HG03135 (cell line): ENCODE data around the gene MYH13.

Source experiments
- ATAC-seq: cut with Tn5 transposase; IDR thresholded peaks from one replicate; pipeline ENCODE4 v1.9.1; 2021; ENCODE audit warnings: mild to moderate bottlenecking, moderate library complexity; ENCODE audit not compliant: unreplicated experiment

MYH13 gene

DNA sequence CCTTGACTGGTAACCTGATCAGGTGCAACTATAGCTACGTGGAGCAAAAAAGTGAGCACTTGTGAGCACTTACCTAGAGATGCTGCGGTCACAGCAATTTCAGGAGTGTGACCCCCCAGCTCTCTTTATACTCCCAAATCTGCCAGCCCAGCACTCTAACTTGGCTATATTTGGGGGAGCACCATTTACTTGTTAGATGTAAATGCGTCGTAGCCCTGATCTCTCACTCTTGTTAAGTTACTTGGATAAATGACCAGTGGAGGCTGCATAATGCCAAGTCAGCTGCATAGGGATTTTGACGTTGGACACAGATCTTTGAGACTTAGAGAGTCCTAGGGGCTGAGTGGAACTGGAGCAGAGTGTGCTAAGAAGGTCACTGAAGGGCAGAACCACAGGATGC is at the start of gene MYH13:
Gene MYH13 (minus strand): TSS at position 101 of the 400 bp plus-strand sequence. CDS start 8,476 bp downstream, outside the sequence.
- ATAC-seq: no peak

DNA sequence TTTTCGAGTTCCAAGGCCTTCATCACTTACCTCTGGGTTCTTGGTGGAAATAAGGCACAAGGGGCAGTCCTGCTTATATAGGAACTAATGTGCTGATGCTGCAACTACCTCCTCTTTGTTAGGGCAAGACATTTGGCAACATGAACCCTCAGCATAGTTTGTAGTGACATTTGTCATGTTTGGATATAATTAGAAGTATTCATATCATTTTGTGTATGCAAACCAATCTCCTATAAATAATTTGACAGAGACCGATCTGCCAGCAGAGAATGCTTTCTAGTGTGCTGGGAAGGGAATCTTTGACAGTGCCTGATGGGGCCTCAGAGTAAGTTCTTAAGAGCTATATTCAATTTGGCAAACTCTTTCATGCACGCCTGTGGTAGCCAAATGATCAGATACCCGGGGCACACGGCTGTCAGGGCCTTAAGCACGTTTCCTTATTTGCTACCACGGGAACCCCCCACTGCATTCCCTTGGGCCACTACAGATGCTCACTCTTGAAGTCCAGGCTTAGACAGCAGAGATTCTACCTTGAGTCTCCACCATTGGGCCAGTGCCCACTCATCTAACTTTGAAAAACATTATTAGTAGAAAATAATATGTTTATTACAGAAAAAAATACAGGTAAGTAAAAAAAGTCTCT is 49.2 kb upstream of the MYH13 start, which contains the start of gene MYH8:
Gene MYH8 (minus strand): TSS at position 51 of the 643 bp plus-strand sequence. CDS start 1,723 bp downstream, outside the sequence.
- no peak for ATAC-seq

DNA sequence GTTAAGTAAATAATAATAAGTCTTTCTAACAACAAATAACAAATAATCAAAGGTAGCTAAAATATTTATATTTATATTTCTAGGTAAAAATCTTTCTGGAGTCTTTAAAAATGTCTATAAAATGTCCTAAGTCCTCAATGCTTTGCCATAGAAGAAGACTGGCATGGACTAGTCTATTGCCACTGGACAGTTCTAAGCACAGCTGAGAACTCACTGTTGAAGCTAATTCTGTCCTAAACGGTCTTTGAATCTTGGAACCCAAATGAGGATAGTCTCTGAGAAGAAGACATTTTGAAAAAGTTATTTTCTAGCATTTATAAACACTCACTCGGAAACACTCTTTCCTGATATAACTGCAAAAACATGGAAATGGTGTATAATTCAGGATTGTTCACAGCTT is 48.4 kb upstream of the MYH13 start:
- ATAC-seq: no peak

- ATAC-seq: no peak
Measured at GRCh38 chr17:10420811-10421210, 48.0 kb upstream of the MYH13 start.

- ATAC-seq: no peak
Measured at GRCh38 chr17:10417431-10417830, 44.6 kb upstream of the MYH13 start.

DNA sequence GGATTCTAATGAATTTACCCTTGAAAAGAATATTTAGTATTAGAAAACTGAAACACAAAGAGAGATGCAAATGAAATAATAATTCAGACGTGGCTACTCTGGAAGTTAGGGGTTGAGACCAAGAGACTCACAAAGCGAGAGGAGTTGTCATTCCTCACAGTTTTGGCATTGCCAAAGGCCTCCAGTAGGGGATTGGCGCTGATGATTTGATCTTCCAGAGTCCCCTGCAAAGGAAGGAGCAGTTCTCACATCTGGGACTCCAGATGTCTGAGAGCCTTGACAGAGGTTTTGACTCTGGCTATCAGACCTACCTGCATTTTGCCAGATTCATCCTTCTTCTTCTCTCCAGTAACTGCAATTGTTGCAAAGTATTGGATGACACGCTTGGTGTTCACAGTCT is 42.4 kb upstream of the MYH13 start:
- ATAC-seq: no peak

GRCh38 chr17:10403589-10403988 is 30.8 kb upstream of the MYH13 start:
- no peak for ATAC-seq

DNA sequence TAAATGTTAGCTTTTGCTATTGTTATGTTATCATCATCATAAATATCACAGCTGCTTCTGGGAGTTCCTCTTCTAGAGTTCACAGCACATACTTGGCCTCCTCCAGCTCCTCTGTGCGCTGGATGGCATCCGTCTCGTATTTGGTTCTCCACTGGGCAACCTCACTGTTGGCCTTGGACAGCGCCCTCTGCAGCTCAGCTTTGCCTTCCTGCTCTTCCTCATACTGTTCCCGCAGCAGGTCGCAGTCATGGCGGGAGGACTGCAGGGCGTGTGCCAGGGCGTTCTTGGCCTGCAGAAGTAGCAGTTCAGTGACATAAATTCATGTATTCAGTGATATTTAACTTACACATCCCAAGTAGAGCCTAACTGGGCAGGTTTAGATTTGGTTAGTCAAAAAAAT is 25.5 kb upstream of the MYH13 start:
- no peak for ATAC-seq

DNA sequence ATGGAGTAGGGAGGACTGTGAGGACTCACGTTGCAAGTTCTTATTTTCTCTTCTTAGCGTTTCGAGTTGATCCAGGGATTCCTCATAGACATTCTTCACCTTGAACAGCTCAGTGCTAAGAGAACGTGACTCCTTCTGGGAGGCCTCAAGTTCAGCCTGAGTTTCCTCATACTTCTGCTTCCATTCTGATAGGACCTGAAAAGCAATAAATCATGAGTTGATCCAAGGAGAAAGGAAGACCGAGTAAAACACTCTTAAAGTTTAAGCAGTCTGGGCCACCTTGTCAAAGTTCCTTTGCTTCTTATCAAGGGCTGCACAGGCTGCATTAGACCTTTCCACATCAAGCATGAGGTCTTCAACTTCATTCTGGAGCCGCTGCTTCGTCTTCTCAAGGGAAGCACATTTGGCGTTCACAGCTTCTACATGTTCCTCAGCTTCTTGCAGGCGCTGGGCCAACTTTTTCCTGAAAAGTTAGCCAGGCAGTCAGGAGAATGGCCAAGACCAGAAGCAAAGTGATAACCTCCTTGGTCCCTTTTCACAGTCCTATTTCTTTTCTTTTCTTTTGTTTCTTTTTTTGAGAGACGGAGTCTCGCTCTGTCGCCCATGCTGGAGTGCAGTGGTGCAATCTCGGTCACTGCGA is 23.8 kb upstream of the MYH13 start:
- no peak for ATAC-seq

GRCh38 chr17:10394201-10394887 is 21.5 kb upstream of the MYH13 start:
- no peak for ATAC-seq

DNA sequence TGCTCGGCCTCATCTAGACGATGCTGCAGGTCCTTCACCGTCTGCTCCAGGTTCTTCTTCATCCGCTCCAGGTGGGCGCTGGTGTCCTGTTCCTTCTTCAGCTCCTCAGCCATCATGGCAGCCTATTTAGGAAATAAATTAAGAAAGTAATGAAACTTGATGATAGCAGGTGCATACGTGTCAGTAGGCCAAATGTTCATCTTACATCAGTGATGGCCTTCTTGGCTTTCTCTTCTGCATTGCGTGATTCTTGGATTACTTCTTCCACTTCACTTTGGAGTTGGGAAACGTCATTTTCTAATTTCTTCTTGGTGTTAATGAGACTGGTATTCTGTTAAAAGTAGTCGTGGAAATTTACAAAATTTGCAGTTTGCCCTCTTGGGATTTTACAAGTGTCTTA is 20.1 kb upstream of the MYH13 start:
- ATAC-seq: no peak

DNA sequence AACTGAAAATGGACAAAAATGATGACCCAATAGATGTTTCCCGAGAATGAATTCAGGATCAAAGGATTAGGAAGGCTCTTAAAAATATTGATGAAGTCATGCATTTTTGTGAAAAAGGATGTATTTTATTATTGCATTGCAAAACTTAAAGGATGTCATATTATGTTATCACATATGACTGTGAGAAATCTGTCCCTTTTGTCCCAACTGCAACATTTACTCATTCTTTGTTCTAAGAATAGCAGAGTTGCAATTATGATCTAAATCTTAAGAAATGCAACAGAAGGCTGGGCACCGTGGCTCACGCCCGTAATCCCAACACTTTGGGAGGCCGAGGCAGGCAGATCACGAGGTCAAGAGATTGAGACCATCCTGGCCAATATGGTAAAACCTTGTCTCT is 13.1 kb upstream of the MYH13 start:
- ATAC-seq: no peak

DNA sequence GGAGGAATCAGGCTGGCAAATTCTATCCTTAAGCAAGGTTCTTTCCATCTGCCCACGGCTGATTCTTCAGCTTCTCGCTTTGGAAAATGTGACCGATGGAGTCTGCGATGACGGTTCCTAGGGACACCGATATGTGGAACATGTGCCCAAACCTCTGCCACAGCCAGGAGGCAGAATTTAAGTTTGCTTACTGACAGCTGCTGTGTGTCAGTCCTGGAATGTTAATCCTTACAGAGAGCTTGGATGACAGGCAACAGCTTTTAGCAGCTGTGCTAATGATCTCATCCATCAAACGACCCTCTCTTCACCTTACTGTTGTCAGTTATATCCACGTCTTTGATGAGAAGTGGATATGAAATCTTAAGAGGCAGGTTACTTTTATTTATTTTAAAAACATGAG is 11.4 kb upstream of the MYH13 start:
- ATAC-seq: no peak

DNA sequence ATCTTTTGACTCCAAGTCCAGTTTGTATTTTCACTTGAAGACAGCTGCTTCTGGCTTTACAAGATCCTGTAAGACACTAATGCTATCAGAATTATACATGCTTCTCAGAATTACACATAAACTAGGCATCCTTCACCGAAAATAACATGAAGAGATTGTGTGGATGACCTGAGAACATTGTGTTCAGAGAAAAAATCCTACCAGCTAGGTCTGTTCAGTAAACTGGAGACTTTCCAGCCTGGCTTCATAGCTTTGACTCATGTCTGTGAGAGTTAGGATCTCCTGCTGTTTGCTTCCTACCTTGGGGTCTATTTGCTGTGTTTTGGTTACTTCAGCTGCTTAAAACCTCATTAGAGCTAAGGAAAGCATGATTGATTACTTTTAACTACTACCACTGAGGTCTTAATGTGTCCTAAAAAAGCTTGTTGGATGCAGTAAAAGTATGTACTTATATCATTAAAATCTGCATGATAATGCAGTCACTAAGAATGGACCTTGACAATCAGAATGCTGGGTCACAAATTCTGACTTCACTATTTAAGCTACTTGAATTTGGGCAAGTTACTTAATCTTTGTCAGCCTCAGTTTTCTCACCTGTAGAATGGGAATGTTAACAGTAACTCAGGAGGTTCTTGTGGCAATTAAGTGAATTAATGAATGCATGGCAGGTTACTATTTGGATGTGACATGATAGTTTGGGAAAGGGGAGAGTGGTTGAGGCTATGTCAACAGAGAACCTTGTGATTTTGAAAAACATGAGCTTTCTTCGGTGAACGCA is 8.0 kb upstream of the MYH13 start:
- ATAC-seq: no peak

DNA sequence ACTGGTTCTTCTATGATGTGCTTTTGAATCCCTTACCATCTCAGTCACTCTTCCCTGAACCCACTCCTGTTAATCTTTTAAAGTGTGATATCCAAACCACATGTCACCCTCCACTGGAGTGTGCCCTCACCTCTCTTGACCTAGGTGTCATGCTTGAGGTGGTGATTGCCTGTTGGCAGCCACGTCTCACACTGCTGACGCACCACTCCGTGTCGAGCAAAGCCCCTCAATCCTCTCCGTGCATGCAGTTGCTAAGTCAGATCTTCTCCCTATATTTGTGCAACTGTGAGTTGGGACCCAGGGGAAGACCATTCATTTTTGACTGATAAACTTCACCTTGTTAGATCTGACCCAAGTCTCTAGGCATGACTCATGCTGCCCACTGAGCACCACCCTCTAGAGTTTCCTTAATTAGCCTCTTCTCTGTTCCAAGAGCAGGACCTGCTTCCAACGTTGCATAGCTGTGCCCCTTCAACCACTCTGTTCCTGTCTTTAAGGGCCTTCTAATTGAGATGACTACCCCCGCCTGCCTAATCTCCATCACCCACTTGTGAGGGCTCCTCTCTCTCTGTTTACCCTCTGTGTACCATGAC is 2.7 kb downstream of the MYH13 start:
- no peak for ATAC-seq

DNA sequence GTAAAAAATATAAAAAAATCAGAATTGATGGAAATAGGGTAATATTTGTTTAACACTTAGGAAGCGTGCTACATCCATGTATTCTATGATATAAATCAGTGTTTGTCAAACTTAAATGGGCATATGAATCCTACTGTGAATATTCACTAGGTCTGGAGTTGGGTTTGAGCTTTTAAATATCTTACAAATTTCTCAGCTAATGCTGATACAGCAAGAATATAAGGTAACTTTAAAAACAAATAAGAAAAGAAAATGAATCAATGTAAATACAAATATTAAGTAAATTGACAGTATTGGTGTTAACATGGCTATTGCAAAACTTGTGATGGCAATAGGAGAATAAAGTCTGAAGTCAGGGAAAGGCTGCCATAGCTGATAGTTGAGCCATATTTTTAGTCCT is 3.6 kb downstream of the MYH13 start:
- no peak for ATAC-seq

- no peak for ATAC-seq
Measured at GRCh38 chr17:10368561-10368960, 4.2 kb downstream of the MYH13 start.

- no peak for ATAC-seq
Measured at GRCh38 chr17:10360578-10360977, 12.2 kb downstream of the MYH13 start.

DNA sequence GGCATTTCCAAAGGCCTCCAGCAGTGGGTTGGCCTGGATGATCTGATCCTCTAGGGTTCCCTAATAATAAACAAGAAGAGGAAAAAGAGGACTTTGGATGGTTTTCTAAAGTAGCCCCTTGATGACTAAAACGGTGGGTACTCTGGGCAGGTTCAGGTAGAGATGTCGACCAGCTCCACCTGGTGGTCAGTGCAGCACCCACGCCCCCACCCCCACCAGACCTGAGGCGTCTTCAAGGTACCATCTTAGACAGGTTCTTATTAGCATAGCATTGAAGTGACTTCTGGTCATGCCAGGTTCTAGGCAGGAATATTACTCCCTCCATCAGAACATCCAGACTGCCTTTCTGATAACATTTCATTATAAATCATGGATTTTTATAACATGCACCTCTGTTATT is 15.0 kb downstream of the MYH13 start:
- ATAC-seq: no peak

DNA sequence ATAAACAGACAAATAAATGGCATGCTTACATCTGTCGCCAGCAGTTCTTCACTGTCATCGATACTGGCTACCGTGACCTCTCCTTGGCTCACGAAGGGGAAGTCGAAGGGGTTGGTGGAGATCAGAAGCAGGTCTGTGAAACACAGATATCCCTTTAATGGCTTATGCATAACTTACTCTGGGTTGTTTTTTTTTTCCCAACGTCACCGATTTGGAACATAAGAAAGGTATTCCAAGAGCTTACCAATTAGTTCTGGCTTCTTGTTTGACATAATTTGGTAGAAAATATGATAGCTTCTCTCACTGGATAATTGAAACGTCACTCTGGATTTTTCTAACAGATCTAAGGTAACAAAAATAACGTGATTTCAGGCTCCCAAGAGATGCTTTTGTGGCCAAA is 18.2 kb downstream of the MYH13 start:
- ATAC-seq: no peak

GRCh38 chr17:10352893-10353292 is 19.9 kb downstream of the MYH13 start:
- no peak for ATAC-seq
